ENCODE results near the gene NYAP2. TPM values are rescaled to one million over a fixed set of nuclear protein-coding genes. Genes with fewer than 3 reads are reported as not detected.

Gene NYAP2
- total RNA-seq, 1 experiment from 2014 or later = not detected

DNA sequence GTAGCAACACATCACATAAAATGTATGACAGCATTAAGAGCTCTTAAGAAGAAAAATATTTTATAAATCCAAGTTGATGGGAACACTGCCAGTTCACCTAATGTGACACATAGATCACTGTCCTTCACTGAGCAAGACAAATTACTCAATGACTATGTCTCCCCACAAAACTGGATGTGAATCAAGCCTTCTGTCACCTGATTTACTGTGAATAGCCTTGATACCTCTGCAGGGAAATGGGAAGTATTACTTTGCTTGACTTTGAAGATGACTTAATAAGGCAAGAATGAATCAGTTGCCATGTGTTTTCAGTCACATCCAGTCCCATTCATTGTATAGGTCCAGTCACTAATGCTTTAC lies 94.6 kb downstream of the NYAP2 start:
- TF ChIP-seq NR2C2 (CRISPR knock-in tag; IDR thresholded peaks at IDR 0.05) = no peak
- no peak for TF ChIP-seq ZNF263 (CRISPR knock-in tag; IDR thresholded peaks at IDR 0.05; ENCODE audit: low read depth)
- no peak for TF ChIP-seq ZNF232 (CRISPR knock-in tag; IDR thresholded peaks at IDR 0.05)
- TF ChIP-seq, protein P1, sequence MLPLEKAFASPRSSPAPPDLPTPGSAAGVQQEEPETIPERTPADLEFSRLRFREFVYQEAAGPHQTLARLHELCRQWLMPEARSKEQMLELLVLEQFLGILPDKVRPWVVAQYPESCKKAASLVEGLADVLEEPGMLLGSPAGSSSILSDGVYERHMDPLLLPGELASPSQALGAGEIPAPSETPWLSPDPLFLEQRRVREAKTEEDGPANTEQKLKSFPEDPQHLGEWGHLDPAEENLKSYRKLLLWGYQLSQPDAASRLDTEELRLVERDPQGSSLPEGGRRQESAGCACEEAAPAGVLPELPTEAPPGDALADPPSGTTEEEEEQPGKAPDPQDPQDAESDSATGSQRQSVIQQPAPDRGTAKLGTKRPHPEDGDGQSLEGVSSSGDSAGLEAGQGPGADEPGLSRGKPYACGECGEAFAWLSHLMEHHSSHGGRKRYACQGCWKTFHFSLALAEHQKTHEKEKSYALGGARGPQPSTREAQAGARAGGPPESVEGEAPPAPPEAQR (CRISPR knock-in tag; IDR thresholded peaks at IDR 0.05) = no peak
- TF ChIP-seq ZBTB21 (CRISPR knock-in tag; IDR thresholded peaks at IDR 0.05; ENCODE audit: borderline replicate concordance) = no peak
- no peak for TF ChIP-seq E2F4 (CRISPR knock-in tag; IDR thresholded peaks at IDR 0.05; ENCODE audit: borderline replicate concordance, low read depth)
- TF ChIP-seq SMAD4 (CRISPR knock-in tag; IDR thresholded peaks at IDR 0.05) = no peak
- TF ChIP-seq EMX1 (CRISPR knock-in tag; IDR thresholded peaks at IDR 0.05) = no peak
- TF ChIP-seq, protein P2, sequence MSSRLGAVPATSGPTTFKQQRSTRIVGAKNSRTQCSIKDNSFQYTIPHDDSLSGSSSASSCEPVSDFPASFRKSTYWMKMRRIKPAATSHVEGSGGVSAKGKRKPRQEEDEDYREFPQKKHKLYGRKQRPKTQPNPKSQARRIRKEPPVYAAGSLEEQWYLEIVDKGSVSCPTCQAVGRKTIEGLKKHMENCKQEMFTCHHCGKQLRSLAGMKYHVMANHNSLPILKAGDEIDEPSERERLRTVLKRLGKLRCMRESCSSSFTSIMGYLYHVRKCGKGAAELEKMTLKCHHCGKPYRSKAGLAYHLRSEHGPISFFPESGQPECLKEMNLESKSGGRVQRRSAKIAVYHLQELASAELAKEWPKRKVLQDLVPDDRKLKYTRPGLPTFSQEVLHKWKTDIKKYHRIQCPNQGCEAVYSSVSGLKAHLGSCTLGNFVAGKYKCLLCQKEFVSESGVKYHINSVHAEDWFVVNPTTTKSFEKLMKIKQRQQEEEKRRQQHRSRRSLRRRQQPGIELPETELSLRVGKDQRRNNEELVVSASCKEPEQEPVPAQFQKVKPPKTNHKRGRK (CRISPR knock-in tag; IDR thresholded peaks at IDR 0.05; ENCODE audit: borderline replicate concordance) = no peak
- no peak for TF ChIP-seq ATF2 (CRISPR knock-in tag; IDR thresholded peaks at IDR 0.05; ENCODE audit: borderline replicate concordance, low read depth)
- TF ChIP-seq, protein P3, sequence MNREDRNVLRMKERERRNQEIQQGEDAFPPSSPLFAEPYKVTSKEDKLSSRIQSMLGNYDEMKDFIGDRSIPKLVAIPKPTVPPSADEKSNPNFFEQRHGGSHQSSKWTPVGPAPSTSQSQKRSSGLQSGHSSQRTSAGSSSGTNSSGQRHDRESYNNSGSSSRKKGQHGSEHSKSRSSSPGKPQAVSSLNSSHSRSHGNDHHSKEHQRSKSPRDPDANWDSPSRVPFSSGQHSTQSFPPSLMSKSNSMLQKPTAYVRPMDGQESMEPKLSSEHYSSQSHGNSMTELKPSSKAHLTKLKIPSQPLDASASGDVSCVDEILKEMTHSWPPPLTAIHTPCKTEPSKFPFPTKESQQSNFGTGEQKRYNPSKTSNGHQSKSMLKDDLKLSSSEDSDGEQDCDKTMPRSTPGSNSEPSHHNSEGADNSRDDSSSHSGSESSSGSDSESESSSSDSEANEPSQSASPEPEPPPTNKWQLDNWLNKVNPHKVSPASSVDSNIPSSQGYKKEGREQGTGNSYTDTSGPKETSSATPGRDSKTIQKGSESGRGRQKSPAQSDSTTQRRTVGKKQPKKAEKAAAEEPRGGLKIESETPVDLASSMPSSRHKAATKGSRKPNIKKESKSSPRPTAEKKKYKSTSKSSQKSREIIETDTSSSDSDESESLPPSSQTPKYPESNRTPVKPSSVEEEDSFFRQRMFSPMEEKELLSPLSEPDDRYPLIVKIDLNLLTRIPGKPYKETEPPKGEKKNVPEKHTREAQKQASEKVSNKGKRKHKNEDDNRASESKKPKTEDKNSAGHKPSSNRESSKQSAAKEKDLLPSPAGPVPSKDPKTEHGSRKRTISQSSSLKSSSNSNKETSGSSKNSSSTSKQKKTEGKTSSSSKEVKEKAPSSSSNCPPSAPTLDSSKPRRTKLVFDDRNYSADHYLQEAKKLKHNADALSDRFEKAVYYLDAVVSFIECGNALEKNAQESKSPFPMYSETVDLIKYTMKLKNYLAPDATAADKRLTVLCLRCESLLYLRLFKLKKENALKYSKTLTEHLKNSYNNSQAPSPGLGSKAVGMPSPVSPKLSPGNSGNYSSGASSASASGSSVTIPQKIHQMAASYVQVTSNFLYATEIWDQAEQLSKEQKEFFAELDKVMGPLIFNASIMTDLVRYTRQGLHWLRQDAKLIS (CRISPR knock-in tag; IDR thresholded peaks at IDR 0.05; ENCODE audit: borderline replicate concordance) = no peak
- no peak for TF ChIP-seq TEAD4 (CRISPR knock-in tag; IDR thresholded peaks at IDR 0.05)
- TF ChIP-seq, protein P4, sequence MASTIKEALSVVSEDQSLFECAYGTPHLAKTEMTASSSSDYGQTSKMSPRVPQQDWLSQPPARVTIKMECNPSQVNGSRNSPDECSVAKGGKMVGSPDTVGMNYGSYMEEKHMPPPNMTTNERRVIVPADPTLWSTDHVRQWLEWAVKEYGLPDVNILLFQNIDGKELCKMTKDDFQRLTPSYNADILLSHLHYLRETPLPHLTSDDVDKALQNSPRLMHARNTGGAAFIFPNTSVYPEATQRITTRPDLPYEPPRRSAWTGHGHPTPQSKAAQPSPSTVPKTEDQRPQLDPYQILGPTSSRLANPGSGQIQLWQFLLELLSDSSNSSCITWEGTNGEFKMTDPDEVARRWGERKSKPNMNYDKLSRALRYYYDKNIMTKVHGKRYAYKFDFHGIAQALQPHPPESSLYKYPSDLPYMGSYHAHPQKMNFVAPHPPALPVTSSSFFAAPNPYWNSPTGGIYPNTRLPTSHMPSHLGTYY (CRISPR knock-in tag; IDR thresholded peaks at IDR 0.05) = no peak
- no peak for TF ChIP-seq CREM (CRISPR knock-in tag; IDR thresholded peaks at IDR 0.05)
- no peak for TF ChIP-seq PRRX2 (CRISPR knock-in tag; IDR thresholded peaks at IDR 0.05)
- no peak for TF ChIP-seq ZNF138 (CRISPR knock-in tag; conservative IDR thresholded peaks at IDR 0.05)
- H3K4me1 Mint-ChIP-seq = peaks cover 32% of the 10 kb centered on the region
- no peak overlapping the region for H3K27ac Mint-ChIP-seq
- ATAC-seq (no peak), DNase-seq (ENCODE audit: low spot score) (no peak)
- ChIA-PET POLR2A (no interaction called here), CTCF (no interaction called here)
- no peaks in the 10 kb centered on the region for H3K36me3 Mint-ChIP-seq
- no peak overlapping the region for H3K4me3 Mint-ChIP-seq
- no peaks in the 10 kb centered on the region for H3K9me3 Mint-ChIP-seq
- H3K27me3 Mint-ChIP-seq (ENCODE audit: low read depth) = no peaks in the 10 kb centered on the region

All from WTC11 (cell line).